ENCODE results near the gene NYNRIN.

The NYNRIN gene

DNA sequence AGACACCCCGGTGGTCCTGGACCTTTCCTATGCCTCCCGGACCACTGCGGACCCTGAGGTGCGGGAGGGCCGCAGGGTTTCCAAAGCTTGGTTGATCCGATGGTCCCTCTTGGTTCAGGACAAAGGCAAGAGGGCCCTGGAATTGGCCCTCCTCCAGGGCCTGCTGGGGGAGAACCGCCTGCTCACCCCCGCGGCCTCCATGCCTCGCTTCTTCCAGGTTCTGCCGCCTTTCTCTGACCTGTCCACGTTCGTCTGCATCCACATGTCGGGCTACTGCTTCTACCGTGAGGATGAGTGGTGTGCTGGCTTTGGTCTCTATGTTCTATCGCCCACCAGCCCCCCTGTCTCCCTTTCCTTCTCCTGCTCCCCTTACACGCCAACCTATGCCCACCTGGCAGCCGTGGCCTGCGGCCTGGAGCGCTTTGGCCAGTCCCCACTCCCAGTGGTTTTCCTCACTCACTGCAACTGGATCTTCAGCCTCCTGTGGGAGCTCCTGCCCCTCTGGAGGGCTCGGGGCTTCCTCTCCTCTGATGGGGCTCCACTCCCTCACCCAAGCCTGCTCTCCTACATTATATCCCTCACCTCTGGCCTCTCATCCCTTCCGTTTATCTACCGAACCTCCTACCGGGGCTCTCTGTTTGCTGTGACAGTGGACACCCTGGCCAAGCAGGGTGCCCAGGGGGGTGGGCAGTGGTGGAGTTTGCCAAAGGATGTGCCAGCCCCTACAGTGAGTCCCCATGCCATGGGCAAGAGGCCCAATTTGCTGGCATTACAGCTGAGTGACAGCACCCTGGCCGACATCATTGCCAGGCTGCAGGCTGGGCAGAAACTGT lies 16.8 kb downstream of the NYNRIN start:
- no peak for DNase-seq

DNA sequence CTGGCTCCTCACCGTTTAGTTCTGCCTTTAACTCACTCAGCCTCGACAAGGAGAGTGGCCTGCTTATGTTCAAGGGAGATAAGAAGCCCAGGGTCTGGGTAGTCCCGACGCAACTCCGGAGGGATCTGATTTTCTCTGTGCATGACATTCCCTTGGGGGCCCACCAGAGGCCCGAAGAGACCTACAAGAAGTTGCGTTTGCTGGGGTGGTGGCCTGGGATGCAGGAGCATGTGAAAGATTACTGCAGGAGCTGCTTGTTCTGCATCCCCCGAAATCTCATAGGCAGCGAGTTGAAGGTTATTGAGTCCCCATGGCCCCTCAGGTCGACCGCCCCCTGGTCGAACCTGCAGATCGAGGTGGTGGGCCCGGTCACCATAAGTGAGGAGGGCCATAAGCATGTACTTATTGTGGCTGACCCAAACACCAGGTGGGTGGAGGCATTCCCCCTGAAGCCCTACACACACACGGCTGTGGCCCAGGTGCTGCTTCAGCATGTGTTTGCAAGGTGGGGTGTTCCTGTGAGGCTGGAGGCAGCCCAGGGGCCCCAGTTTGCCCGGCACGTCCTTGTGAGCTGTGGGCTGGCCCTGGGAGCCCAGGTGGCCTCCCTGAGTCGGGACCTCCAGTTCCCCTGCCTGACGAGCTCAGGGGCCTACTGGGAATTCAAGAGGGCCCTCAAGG lies 17.6 kb downstream of the NYNRIN start:
- DNase-seq, result no peak

DNA sequence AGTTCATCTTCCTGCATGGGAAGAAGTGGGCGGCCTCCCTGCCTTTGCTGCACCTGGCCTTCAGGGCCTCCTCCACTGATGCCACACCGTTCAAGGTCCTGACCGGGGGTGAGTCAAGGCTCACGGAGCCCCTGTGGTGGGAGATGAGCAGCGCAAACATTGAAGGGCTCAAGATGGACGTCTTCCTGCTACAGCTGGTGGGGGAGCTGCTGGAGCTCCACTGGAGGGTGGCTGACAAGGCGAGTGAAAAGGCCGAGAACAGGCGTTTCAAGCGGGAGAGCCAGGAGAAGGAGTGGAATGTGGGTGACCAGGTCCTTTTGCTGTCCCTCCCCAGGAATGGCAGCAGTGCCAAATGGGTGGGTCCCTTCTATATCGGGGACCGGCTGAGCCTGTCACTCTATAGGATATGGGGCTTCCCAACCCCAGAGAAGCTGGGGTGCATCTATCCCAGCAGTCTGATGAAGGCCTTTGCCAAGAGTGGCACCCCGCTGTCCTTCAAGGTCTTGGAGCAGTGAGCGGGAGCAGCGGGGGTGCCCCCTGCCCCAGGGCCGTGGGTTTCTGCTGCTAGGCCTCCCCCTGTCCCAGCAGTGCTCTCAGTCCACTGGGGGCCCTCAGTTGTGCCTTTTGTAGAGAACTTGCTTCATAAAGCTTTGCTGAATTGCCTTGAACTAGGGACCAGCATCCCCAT lies 18.3 kb downstream of the NYNRIN start:
- DNase-seq, result no peak

DNA sequence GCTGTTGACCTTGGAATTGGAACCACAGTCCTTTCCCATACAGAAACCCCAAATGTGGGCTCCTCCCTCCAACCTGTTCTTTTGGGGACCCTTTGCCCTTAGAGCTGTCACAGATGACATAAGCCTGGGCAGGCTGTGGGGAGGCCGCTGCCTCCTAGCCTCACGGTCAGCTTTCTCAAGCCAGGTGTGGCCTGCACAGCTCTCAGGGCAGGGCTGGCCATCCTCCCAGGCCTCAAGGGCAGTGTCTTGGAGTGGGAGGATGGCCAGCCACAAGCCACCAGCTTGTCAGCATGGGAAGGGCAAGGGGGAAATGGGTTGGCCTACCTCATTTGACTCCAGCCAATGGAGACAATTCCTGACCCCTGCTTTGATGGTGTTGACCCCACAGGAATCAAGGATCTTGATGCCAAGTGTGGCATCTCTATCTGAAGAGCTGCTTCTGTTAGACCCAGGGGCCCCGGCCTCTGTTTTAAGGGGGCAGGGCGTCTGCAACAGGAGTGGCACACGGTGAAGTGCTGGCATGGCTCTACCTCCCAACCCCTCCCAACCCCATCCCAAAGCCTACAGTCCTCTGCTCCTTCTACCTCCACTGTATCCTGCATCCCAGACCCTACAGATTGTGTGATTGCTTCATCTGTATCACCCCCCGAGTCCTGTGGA lies 19.2 kb downstream of the NYNRIN start:
- no peak for DNase-seq

DNA sequence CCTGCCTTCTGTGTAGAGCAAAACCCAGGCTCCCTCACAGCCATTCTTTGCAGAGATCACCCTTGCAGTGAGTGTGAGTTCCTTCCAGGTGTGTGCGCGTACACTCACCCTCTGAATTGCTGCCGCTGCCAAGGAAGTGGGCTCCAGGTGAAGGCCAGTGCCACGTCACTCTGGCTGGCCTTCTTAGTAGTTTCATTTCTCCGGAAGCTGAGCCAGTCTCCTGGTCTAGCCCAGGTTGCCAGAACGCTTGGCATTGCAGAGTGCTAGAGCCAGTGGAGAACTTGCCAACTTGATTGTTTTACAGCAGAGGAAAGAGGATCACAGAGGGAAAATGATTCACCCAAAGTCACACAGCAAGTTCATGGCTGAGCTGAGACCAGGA lies 19.7 kb downstream of the NYNRIN start:
- no peak for DNase-seq

DNA sequence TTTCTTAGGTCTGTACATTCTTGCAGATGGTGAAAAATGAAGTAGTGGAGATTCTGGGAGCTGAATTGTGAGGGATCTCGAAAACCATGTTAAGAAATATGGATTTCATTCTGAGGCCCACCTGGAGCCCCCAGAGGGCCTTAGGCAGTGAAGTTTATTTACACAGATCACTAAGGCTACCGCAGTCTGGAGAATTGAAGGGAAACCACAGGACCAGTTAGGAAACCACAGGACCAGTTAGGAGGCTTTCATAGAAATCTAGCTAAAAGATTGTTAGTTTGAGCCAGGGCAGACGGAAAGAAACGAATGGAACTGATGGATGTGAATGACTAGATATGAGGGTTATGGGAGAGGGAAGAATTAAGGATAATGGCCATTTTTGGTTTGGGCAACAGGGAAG lies 23.5 kb downstream of the NYNRIN start:
- DNase-seq, result no peak

DNA sequence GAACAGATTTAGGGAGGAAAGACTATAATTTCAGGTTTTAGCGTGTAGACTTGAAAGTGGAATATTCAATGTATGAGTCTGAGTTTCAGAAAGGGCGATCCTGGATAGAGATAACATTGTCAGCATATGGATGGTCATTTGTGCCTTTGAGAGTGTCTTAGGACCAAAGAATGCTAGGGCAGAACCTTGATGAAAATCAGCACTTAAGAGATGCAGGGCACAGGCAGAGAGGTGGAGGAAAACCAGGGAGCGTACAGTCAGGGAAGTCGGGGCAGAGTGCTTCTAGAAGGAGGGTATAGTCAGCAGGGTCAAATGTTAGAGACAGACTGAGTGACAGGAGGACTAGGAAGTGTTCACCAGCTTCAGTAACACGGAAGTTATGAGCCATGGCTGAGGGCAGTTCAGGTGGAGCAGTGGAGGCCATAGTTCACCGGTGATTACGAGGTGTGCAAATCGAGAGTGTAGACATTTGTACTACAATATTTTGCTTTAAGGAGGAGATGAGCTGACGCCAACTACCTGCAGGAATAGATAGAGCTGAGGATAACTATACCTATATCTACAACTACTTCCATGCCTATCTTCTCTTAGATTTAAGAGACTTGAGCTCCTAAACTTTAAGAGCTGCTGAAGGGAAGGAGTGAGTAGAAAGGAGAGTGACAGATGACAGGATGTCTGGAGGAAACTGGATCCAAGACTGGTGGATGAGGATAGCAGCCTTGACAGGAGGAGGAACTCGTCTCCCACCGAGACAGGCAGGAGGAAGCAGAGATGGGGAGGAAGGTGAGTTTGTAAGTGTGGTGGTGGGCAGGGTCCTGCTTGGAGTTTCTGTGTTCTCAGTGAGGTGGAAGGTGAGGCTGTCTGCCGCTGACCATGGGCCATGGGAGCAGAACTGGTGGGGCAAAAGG lies 24.1 kb downstream of the NYNRIN start:
- DNase-seq, result no peak

DNA sequence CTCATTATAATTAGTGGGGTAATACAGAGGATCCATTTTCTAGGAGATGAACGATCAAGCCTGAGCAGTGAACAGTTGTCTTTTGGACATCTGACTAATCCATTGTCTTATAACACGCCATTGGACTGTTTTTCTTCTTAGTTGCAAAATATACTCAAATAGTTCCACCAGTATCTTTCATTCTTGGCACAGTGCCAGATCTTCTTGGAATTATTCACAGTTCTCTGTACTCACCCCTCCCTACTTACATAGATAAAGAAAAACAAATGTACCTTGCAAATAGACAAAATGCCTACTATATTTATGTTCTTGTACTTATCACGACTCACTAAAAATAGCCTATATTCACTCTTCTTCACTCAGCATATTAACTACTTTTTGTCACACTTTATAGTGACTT lies 26.9 kb downstream of the NYNRIN start:
- peak; percentile 16 for DNase-seq

DNA sequence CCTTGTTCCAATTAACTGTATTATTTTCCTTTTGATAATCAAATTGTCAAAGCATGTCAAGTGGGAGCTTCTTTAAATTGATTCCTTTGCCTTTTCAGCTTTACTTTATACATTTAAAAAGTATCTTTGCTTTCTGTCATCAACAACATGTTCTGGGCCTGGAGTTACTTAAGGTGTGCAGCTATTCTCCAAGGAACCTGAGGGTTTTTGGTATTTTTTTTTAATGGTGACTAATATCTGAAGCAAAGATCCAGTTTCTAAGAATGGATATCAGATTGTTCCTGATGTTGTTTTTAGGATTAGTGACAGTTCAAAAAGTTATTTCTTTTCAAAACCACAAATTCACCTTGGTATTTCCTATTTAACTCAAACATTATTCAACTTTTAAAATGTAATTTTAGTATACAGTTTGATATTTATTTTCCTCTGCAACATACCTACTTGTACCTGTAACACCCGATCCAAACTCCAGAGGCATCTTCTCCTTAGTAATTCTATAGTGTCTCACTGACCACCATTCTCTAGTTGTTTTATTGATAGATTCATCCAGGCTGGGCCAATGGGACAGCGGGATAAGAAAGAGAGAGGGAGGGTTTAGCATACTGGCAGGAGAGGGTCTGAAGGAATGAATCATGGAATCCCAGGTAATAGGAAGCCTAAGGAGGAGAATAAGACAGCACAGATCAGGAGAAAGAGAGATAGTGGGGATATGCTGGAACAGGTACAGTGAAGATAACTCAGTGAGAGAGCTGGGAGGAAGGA lies 27.5 kb downstream of the NYNRIN start:
- no peak for DNase-seq

DNA sequence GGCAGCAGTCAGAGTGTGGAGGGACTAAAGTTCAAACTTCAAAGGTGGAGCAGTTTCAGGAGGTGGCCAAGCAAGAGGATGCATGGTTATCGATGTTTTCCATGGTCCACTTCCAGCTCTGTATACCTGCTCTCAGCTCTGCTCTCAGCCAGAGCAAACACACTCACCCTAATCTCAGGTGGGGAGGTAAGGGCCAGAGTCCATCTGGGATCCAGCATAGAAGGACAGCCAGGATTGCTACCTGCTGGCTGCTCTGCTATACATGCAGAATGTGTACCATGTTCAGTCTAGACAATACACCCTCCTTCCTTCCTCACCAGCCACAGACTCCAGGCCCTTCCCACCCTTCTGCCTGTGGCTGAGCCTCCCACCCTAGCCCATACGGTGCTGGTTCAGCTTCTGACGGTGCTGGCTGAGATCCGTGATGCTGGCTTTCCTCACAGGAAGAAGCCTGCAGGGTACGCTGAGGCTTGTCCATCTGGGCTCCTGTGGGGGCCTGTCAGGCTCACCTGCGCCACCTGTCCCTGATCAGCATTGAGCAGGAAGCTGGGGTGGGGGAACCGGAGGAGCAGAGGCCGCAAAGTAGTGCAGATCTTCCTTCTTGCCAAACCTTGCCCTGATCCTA lies 28.2 kb downstream of the NYNRIN start:
- DNase-seq, result no peak

DNA sequence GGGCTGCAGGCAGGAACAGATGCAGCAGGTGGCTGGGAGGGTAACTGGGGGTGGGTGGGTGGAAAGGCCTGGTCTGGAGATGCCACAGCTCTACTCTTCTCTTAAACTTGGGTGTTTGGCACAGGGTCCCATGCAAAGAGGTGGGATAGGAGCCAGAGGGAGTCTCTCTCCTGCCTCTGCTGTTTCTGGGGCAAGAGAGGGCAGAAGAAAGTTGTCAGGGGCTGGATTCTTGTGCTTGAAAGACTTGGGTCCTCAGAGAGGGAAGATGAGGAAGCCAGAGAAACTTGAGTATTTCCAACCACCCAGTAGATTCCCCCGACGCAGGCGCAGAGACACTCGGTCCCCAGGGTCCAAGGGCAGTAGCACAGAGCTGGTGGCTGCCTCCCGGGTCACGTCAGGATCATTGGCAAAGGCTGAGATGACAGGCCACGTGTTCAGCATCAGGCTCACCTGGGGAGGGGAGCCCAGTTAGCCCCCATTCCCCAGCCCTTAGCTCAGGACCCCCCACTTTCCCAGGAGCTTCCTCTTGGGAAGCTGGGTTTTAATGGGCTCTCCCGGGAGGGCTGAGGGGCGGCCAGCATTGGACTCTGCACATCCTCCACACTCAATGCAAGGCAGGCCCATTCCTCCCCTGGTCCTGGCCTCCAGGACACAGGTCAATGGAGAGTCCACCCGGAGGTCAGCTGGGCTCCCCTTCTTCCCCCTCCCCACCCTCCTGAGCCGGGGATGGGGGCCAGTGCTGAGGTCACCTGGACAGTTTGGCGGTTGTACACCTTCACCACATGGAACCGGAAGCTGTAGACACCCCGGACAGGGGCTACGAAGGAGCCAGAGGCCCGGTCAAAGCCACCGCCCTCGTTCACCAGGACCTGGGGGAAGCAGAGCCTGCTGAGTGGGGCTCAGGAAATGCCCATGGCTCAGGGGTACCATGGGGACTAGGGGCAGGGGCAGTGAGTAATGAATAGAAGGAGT lies 29.0 kb downstream of the NYNRIN start:
- no peak for DNase-seq

DNA sequence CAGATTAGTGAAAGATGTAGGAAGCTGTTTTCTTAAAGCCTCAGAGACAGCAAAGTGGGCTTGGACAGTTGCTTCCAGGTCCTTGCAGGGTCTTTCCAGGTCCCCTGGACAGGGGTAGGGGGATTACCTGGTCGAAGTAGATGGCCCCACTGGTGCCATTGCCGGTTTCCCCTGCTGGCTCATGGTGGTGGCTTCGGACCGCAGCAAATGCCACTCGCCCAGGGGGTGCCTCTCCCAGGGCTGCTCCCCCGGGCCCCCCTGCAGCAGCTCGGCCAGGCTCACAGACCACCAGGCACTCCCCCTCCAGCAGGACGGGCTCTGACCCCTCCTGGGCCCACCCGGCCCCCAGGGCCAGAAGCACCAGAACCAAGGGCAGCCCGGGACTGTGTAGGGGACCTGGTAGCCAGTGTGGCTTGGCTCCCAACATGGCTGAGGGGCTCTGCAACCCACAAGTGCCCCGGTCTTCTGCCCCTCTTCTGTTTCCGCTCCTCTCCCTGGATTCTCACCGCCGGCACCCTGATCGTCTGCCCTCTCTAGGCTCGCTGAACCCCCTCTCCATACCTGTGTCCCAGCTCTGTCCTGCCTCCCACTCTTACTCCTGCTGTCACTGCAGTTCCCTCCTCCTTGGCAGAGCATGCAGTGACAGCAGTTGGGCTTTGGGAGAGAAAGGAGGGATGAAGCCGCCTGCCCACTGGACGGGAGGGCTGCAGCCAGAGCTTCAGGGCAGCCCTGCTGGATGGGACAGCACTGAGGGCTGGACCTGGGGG lies 30.0 kb downstream of the NYNRIN start:
- no peak for DNase-seq

DNA sequence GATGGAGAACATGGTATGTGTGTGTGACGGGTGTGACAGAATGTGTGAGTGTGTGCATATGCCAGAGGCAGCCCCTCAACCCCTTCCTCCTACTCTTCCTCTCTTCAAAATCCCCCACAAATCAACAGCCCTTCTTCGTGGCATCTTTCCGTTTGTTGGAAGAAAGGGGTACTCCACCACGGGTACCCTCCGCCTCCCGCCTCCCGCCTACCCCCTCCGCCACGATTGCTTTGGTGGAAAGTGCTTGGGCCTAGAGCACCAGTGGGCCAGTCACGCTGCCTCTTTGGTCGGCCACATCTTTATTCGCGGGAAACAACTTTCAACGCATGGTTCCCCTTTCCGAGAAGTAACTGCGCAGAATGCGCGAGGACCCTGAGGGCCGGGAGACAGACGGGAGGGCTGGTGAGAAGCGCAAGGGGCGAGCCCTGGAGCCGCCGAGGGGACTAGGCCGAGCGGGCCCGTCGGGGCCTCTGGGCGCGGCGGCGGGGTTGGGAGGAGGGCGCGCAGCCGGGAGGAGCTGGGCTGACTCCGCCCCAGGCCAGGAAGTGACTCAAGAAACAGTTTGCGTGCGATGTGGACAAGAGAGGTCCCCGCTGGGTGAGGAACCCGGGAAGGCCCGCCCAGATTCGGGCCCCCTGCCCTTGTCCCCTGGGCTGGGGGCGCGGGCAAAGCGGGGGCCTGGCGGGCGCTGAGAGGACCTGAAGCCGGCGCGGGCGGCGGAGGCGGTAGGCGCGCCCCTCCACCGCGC lies 30.8 kb downstream of the NYNRIN start, which contains the start of the genes CBLN3 and KHNYN:
Gene CBLN3, minus strand, starts transcription at position 274 of the 748 bp plus-strand sequence. CDS start 614 bp downstream, outside the sequence.
Gene KHNYN, plus strand, starts transcription at position 560 of the 748 bp plus-strand sequence. CDS start 777 bp downstream, outside the sequence.
- DNase-seq, result peak; percentile 87

DNA sequence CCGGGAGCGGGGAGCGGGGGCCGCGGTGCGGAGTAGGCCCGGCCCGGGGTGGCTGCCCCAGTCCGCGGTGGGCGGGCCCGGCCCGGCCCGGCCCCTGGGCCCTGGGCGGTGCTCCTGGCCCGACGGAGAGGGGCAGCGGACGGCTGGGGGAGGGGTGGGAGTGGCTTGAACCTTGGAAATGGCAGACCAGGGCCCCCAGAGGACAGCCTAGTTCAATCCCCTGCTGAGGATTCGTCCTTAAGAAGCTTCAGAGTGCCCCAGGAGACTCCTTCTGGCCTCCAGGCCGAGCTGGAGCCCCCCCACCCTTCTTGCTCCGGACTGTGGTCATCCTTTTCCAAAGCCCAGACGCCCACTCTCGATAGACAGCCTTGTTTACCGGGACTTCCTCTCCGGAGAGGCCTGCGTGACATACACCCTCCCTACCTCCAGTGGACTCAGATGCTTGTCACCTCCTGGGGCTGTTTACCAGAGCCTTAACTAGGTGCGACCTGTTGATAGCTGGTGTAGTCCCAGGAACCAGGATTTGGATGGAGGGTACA lies 31.4 kb downstream of the NYNRIN start:
- peak; percentile 70 for DNase-seq

DNA sequence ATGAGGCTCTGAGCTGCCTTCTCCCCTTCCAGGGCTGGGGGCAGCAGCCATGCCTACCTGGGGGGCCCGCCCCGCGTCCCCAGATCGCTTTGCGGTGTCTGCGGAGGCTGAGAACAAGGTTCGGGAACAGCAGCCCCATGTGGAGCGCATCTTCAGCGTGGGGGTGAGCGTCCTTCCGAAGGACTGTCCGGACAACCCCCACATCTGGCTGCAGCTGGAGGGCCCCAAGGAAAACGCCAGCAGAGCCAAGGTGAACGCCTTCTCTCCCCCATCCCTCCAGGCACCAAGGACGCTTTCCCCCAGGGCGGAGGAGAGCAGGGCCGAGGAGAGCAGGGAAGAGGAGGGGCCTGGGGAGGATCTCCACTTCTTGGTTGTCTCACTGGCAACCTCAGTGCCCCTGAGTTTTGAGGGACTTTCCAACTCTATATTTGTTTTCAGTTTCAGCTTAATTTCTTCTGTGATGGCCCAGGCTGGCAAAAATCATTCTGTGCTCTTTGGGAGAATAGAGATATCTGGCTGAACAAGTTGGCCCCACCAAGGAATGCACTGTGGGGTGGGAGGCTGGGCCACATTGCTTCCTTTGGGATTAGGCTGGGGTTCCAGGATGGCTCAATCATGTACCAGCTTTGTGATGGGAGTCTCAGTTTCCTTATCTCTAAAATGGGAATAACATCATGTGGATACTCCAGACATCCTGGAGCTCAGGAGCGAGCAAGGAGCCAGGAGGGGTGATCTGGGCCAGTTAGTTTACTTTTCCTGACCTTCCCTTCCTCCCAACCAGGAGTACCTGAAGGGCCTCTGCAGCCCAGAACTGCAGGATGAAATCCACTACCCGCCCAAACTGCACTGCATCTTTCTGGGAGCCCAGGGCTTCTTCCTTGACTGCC lies 32.1 kb downstream of the NYNRIN start:
- no peak for DNase-seq

DNA sequence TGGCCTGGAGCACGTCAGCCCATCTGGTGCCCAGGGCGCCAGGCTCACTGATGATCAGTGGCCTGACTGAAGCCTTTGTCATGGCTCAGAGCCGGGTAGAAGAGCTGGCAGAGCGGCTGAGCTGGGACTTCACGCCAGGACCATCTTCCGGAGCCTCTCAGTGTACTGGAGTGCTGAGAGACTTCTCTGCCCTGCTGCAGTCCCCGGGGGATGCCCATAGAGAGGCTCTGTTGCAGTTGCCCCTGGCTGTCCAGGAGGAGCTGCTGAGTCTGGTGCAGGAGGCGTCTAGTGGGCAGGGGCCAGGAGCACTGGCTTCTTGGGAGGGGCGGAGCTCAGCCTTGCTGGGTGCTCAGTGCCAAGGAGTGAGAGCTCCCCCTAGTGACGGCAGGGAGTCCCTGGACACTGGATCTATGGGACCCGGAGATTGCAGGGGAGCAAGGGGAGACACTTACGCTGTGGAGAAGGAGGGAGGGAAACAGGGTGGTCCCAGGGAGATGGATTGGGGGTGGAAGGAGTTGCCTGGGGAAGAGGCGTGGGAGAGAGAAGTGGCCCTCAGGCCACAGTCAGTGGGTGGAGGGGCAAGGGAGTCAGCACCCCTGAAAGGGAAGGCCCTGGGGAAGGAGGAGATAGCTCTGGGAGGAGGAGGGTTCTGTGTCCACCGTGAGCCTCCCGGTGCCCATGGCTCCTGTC lies 32.9 kb downstream of the NYNRIN start:
- peak; percentile 94 for DNase-seq

Measured in NCI-H82 (cell line).